Neural cell (in vitro differentiated cells): ENCODE data around the gene SLC3A2. TPM values are rescaled to one million over a fixed set of nuclear protein-coding genes. Genes with fewer than 3 reads are reported as not detected.

ENCODE experiments used
- H2AFZ ChIP-seq: fragments of 200-600, 300-800 bp; sonication (generic), shearing (Covaris generic); 2 replicates; pipeline ENCODE4 v1.6.0; 2014; ENCODE audit warnings: low read depth, mild to moderate bottlenecking, antibody characterized with exemption, low read length, moderate library complexity
- H3F3A ChIP-seq: fragments of 200-600 bp; shearing (Covaris generic); 2 replicates; pipeline ENCODE4 v1.6.1; 2016; ENCODE audit warnings: mild to moderate bottlenecking, moderate library complexity, mixed read lengths, antibody characterized with exemption, low read length; ENCODE audit not compliant: insufficient read depth, poor library complexity, severe bottlenecking
- H3K27ac ChIP-seq: fragments of 200-600, 300-800 bp; sonication (generic), shearing (Covaris generic); 2 replicates; pipeline ENCODE4 v1.5.1; 2014; ENCODE audit warnings: mild to moderate bottlenecking, low read length, moderate library complexity
- H3K27me3 ChIP-seq: fragments of 300-800, 200-600 bp; sonication (generic), shearing (Covaris generic); 2 replicates; pipeline ENCODE4 v1.6.0; 2014; ENCODE audit warnings: mild to moderate bottlenecking, low read depth, low read length, moderate library complexity; ENCODE audit not compliant: insufficient read depth
- H3K36me3 ChIP-seq: fragments of 300-800, 200-600 bp; sonication (generic), shearing (Covaris generic); 2 replicates; pipeline ENCODE4 v1.5.1; 2014; ENCODE audit warnings: mild to moderate bottlenecking, antibody characterized with exemption, low read length, moderate library complexity; ENCODE audit not compliant: insufficient read depth
- H3K4me2 ChIP-seq: fragments of 300-800, 200-600 bp; sonication (generic), shearing (Covaris generic); 2 replicates; pipeline ENCODE4 v1.6.0; 2014; ENCODE audit warnings: mild to moderate bottlenecking, low read length
- H3K4me3 ChIP-seq: fragments of 300-800, 200-600 bp; sonication (generic), shearing (Covaris generic); 2 replicates; pipeline ENCODE4 v1.5.1; 2014; ENCODE audit warnings: mild to moderate bottlenecking, low read length, moderate library complexity
- H3K79me2 ChIP-seq: fragments of 200-600 bp; shearing (Covaris generic); replicated peaks from 2 replicates; pipeline ENCODE4 v1.6.0; 2014; ENCODE audit warnings: mild to moderate bottlenecking, low read length, moderate library complexity; ENCODE audit not compliant: insufficient read depth
- H3K9ac ChIP-seq: fragments of 300-800, 200-600 bp; sonication (generic), shearing (Covaris generic); 2 replicates; pipeline ENCODE4 v1.6.1; 2016; ENCODE audit warnings: mild to moderate bottlenecking, low read length, mixed read lengths
- H3K9me2 ChIP-seq: fragments of 200-600 bp; shearing (Covaris generic); 2 replicates; pipeline ENCODE4 v1.6.1; 2016; ENCODE audit warnings: mild to moderate bottlenecking, low read length, mixed read lengths; ENCODE audit not compliant: insufficient read depth
- H3K9me3 ChIP-seq: fragments of 200-600, 300-800 bp; sonication (generic), shearing (Covaris generic); 2 replicates; pipeline ENCODE4 v1.6.1; 2016; ENCODE audit warnings: mild to moderate bottlenecking, mixed run types, low read length, moderate library complexity, mixed read lengths
- H4K20me1 ChIP-seq: fragments of 200-600 bp; shearing (Covaris generic); 2 replicates; pipeline ENCODE4 v1.6.1; 2016; ENCODE audit warnings: mild to moderate bottlenecking, mixed run types; ENCODE audit not compliant: insufficient read depth
- CTCF ChIP-seq: fragments of 450-650 bp; IDR thresholded peaks from 2 replicates; pipeline ENCODE4 v1.5.1; 2014; ENCODE audit warnings: antibody characterized with exemption, mild to moderate bottlenecking, moderate library complexity; ENCODE audit not compliant: poor library complexity, severe bottlenecking
- EP300 ChIP-seq: fragments of 450-650 bp; conservative IDR thresholded peaks from 2 replicates; pipeline ENCODE4 v1.6.1; 2014; ENCODE audit warnings: antibody characterized with exemption, mild to moderate bottlenecking, moderate library complexity; ENCODE audit not compliant: poor library complexity, severe bottlenecking
- EZH2 ChIP-seq: fragments of 200-600, 300-800 bp; shearing (Covaris generic), sonication (generic); IDR thresholded peaks from 2 replicates; pipeline ENCODE4 v1.6.1; 2014; ENCODE audit warnings: antibody characterized with exemption, low read length, borderline replicate concordance, mild to moderate bottlenecking; ENCODE audit not compliant: insufficient read depth, poor library complexity, severe bottlenecking
- MXI1 ChIP-seq: fragments of 450-650 bp; conservative IDR thresholded peaks from 2 replicates; pipeline ENCODE4 v1.6.1; 2014; ENCODE audit warnings: antibody characterized with exemption, mild to moderate bottlenecking; ENCODE audit not compliant: poor library complexity, severe bottlenecking
- POLR2AphosphoS5 ChIP-seq: IDR thresholded peaks from 2 replicates; pipeline ENCODE4 v1.6.1; 2012
- RAD21 ChIP-seq: fragments of 450-650 bp; conservative IDR thresholded peaks from 2 replicates; pipeline ENCODE4 v1.6.1; 2014; ENCODE audit warnings: antibody characterized with exemption, mild to moderate bottlenecking, moderate library complexity
- REST ChIP-seq: IDR thresholded peaks from 2 replicates; pipeline ENCODE4 v1.6.1; 2012; ENCODE audit warnings: borderline replicate concordance
- SMC3 ChIP-seq: fragments of 450-650 bp; conservative IDR thresholded peaks from 2 replicates; pipeline ENCODE4 v1.6.1; 2014; ENCODE audit warnings: antibody characterized with exemption, mild to moderate bottlenecking, moderate library complexity; ENCODE audit not compliant: poor library complexity
- TAF1 ChIP-seq: IDR thresholded peaks from 2 replicates; pipeline ENCODE4 v1.6.1; 2012; ENCODE audit warnings: low read depth
- polyA plus RNA-seq: library from polyadenylated mRNA; depleted of rRNA; stranded (reverse); fragments of >200 nt; gene quantifications from 2 replicates; pipeline ENCODE4 v1.2.3, GENCODE V29; 2014

SLC3A2 gene
- polyA plus RNA-seq, 1 donor from 2014 or later: 176 TPM

- no peak overlapping the region for H3K27ac ChIP-seq
- H3K9me2 ChIP-seq: no peaks in the 10 kb centered on the region
- peak overlapping the region; percentile 92 for H3K4me3 ChIP-seq
- H3K4me2 ChIP-seq: peak overlapping the region; percentile 96
- H3F3A ChIP-seq: peaks cover 10% of the 10 kb centered on the region
- no peaks in the 10 kb centered on the region for H4K20me1 ChIP-seq
- H2AFZ ChIP-seq: no peak overlapping the region
- no peaks in the 10 kb centered on the region for H3K9me3 ChIP-seq
- peaks cover 38% of the 10 kb centered on the region for H3K79me2 ChIP-seq
- peak overlapping the region; percentile 2 for H3K9ac ChIP-seq
- no peaks in the 10 kb centered on the region for H3K27me3 ChIP-seq
- H3K36me3 ChIP-seq: peaks cover 16% of the 10 kb centered on the region
- TF ChIP-seq CTCF: no peak
- no peak for TF ChIP-seq SMC3
- no peak for TF ChIP-seq TAF1
These were observed 28.0 kb upstream of the SLC3A2 start for GRCh38 chr11:62852523-62853188.

GRCh38 chr11:62853279-62853965 is 27.3 kb upstream of the SLC3A2 start:
- no peaks in the 10 kb centered on the region for H3K9me3 ChIP-seq
- peaks cover 16% of the 10 kb centered on the region for H3K36me3 ChIP-seq
- TF ChIP-seq EP300: no peak
- TF ChIP-seq RAD21: no peak
- no peak for TF ChIP-seq REST
- no peak for TF ChIP-seq CTCF
- TF ChIP-seq EZH2: no peak
- TF ChIP-seq SMC3: no peak
- TF ChIP-seq MXI1: no peak
- no peak for TF ChIP-seq TAF1
- no peak for TF ChIP-seq POLR2AphosphoS5
- H3F3A ChIP-seq: peaks cover 10% of the 10 kb centered on the region
- no peaks in the 10 kb centered on the region for H3K9me2 ChIP-seq
- H3K27me3 ChIP-seq: no peaks in the 10 kb centered on the region
- H3K4me2 ChIP-seq: peak overlapping the region; percentile 96
- H4K20me1 ChIP-seq: no peaks in the 10 kb centered on the region
- H2AFZ ChIP-seq: no peak overlapping the region
- H3K27ac ChIP-seq: peak overlapping the region; percentile 3
- peaks cover 44% of the 10 kb centered on the region for H3K79me2 ChIP-seq
- H3K9ac ChIP-seq: peak overlapping the region; percentile 94
- H3K4me3 ChIP-seq: peak overlapping the region; percentile 92
